K562 (cell line): ENCODE measurements around the gene ZNF609. TPM values are rescaled to one million over a fixed set of nuclear protein-coding genes. Genes with fewer than 3 reads are reported as not detected.
A peak's percentile ranks its signal among the peaks of the same experiment; 100 is the strongest.

Experiments
- BCOR ChIP-seq: fragments of 450-650 bp; IDR thresholded peaks from 2 replicates; pipeline ENCODE4 v1.6.1; 2016
- CEBPB ChIP-seq: fragments of 450-650 bp; IDR thresholded peaks from 2 replicates; pipeline ENCODE4 v1.6.1; 2016; ENCODE audit warnings: missing genetic modification characterization, missing compliant biosample characterization
- DPF2 ChIP-seq: fragments of 450-650 bp; IDR thresholded peaks from 2 replicates; pipeline ENCODE4 v1.6.1; 2016
- HLTF ChIP-seq: fragments of 450-650 bp; IDR thresholded peaks from 2 replicates; pipeline ENCODE4 v1.6.1; 2016
- KAT2B ChIP-seq: IDR thresholded peaks from one replicate; pipeline ENCODE4 v1.6.1; 2012; ENCODE audit warnings: low read depth, mild to moderate bottlenecking, control low read depth, inconsistent platforms, low read length, moderate library complexity
- LARP7 ChIP-seq: fragments of 450-650 bp; IDR thresholded peaks from 2 replicates; pipeline ENCODE4 v1.6.1; 2016
- LCOR ChIP-seq: sonication (generic); formaldehyde crosslinking; IDR thresholded peaks from 2 replicates; pipeline ENCODE4 v1.8.0; 2022; ENCODE audit warnings: mild to moderate bottlenecking, missing genetic modification reagents
- MAZ ChIP-seq, 2 experiments: fragments of 450-650 bp in 1 of 2; sonication (generic) in 1 of 2; formaldehyde crosslinking; IDR thresholded peaks in 1 of 2; conservative IDR thresholded peaks in 1 of 2; 2 replicates each; pipeline versions ENCODE4 v1.4.0 to v1.5.0; 2020; ENCODE audit warnings: mild to moderate bottlenecking in 1 of 2, missing genetic modification reagents in 1 of 2
- MYNN ChIP-seq, 2 experiments: sonication (generic); formaldehyde crosslinking in 1 of 2; IDR thresholded peaks; 2 replicates each; pipeline versions ENCODE4 v1.5.0 to v1.6.1; 2016 to 2020; ENCODE audit warnings: antibody characterized with exemption in 1 of 2, missing genetic modification reagents in 1 of 2
- NFIX ChIP-seq: fragments of 250-450 bp; sonication (Bioruptor Pico); IDR thresholded peaks from 2 replicates; pipeline ENCODE4 v1.4.0; 2020; ENCODE audit warnings: low read depth, mild to moderate bottlenecking, moderate library complexity
- RBM22 ChIP-seq: fragments of 200-400 bp; formaldehyde crosslinking; IDR thresholded peaks from 2 replicates; pipeline ENCODE4 v1.6.1; 2018; ENCODE audit warnings: low read length, low read depth; ENCODE audit not compliant: poor library complexity, severe bottlenecking
- SAFB2 ChIP-seq: fragments of 200-400 bp; formaldehyde crosslinking; IDR thresholded peaks from 2 replicates; pipeline ENCODE4 v1.6.1; 2018; ENCODE audit warnings: borderline replicate concordance, low read length, low read depth, moderate library complexity; ENCODE audit not compliant: severe bottlenecking
- SIN3A ChIP-seq, 2 experiments: fragments of 150-350 bp in 1 of 2; IDR thresholded peaks; 2 replicates each; pipeline ENCODE4 v1.6.1; 2011 to 2016; ENCODE audit warnings: borderline replicate concordance in 2 of 2, low read depth in 2 of 2, low read length in 2 of 2, mild to moderate bottlenecking in 2 of 2, moderate library complexity in 2 of 2; ENCODE audit not compliant: control insufficient read depth in 1 of 2
- SMAD4 ChIP-seq: fragments of 250-450 bp; sonication (Bioruptor Pico); conservative IDR thresholded peaks from 2 replicates; pipeline ENCODE4 v1.8.0; 2021; ENCODE audit warnings: inconsistent platforms, mild to moderate bottlenecking, moderate library complexity
- SRSF3 ChIP-seq: fragments of 200-400 bp; formaldehyde crosslinking; IDR thresholded peaks from 2 replicates; pipeline ENCODE4 v1.6.1; 2016; ENCODE audit warnings: mild to moderate bottlenecking, low read length, moderate library complexity; ENCODE audit not compliant: insufficient read depth
- STAG1 ChIP-seq: sonication (generic); formaldehyde crosslinking; IDR thresholded peaks from 2 replicates; pipeline ENCODE4 v1.5.0; 2020; ENCODE audit warnings: missing genetic modification reagents, borderline replicate concordance
- ZBTB9 ChIP-seq: fragments of 450-650 bp; formaldehyde crosslinking; IDR thresholded peaks from 2 replicates; pipeline ENCODE4 v1.4.0; 2020; ENCODE audit warnings: mild to moderate bottlenecking, moderate library complexity
- ZKSCAN3 ChIP-seq: fragments of 250-450 bp; sonication (Bioruptor Pico); IDR thresholded peaks from 2 replicates; pipeline ENCODE4 v1.4.0; 2020
- ZNF217 ChIP-seq: sonication (generic); formaldehyde crosslinking; IDR thresholded peaks from 2 replicates; pipeline ENCODE4 v1.8.0; 2022; ENCODE audit warnings: mild to moderate bottlenecking, missing genetic modification reagents
- ZNF740 ChIP-seq, 3 experiments: fragments of 200-800 bp in 1 of 3; sonication (Bioruptor generic) in 1 of 3; sonication (generic) in 1 of 3; formaldehyde crosslinking in 1 of 3; IDR thresholded peaks; 2 replicates each; pipeline versions ENCODE4 v1.6.1 to v1.8.0; 2016 to 2022; ENCODE audit warnings: mild to moderate bottlenecking in 2 of 3, missing compliant biosample characterization in 2 of 3, missing genetic modification characterization in 2 of 3, missing genetic modification reagents in 1 of 3
- polyA plus RNA-seq, 8 experiments: library from polyadenylated mRNA; depleted of rRNA in 4 of 8; stranded (reverse) in 5 of 8; unstranded in 3 of 8; fragments of >200 nt; fragmentation: Nextera tagmentation in 2 of 8; fragmentation: Illumina TruSeq in 1 of 8; extraction: Ambion mirVana in 2 of 8; extraction: Trizol in 1 of 8; gene quantifications; 2 replicates each; pipeline versions ENCODE4 v1.2.1 to v1.2.3, GENCODE V29; 2011 to 2014; ENCODE audit warnings: inconsistent platforms in 1 of 8, missing spikeins in 1 of 8
- total RNA-seq, 7 experiments: library from RNA; depleted of rRNA in 6 of 7; stranded (reverse); fragments of >200 nt in 6 of 7; fragmentation: Illumina TruSeq in 2 of 7; extraction: Trizol in 2 of 7; gene quantifications; 2 replicates each; pipeline versions ENCODE4 v1.2.1 to v1.2.3, GENCODE V29; 2011 to 2021; ENCODE audit warnings: low replicate concordance in 1 of 7
- TF ChIP-seq, protein P1 (sequence below): sonication (generic); formaldehyde crosslinking; IDR thresholded peaks from 2 replicates; pipeline ENCODE4 v1.9.0; 2022; ENCODE audit warnings: mild to moderate bottlenecking, missing genetic modification reagents
- TF ChIP-seq, protein P2 (sequence below): fragments of 250-450 bp; sonication (Bioruptor Pico); IDR thresholded peaks from 2 replicates; pipeline ENCODE4 v1.9.0; 2021; ENCODE audit warnings: mild to moderate bottlenecking, inconsistent platforms
- TF ChIP-seq, protein P3 (sequence below): fragments of 450-650 bp; IDR thresholded peaks from 2 replicates; pipeline ENCODE4 v1.6.1; 2016; ENCODE audit warnings: low read depth, mild to moderate bottlenecking, moderate library complexity

ZNF609 gene
- total and polyA plus RNA-seq, 9 of the 15 experiments (the other 6 are each of a cell fraction or from before 2014, with no cell fraction given): 3.0 to 38.7 (median 17.8) TPM

DNA sequence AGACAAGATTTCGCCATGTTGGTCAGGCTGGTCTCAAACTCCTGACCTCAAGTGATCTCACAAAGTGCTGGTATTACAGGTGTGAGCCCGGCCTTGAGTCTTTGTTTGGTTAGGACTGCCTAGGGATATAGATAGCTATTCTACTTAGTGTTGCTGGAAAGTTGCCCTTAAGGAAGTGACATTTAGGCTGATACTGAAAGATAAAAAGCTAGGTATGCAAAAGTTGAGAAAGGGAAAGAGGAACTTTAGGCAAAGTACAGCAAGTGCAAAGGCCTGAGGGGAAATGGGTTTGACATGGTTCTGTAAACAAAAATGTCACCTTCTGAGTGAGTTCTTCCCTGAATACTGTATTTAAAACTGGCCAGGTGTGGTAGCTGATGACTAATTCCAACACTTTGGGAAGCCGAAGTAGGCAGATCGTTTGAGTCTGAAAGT lies 111.5 kb downstream of the ZNF609 start (continued):
- TF ChIP-seq MYNN (IDR thresholded peaks at IDR 0.05) (no peak), MYNN (CRISPR knock-in tag; IDR thresholded peaks at IDR 0.05) (no peak), BCOR (no peak), ZNF217 (CRISPR knock-in tag) (no peak), SIN3A (IDR thresholded peaks at IDR 0.05; ENCODE audit: borderline replicate concordance in 2 of 2, control insufficient read depth in 1 of 2, low read depth in 2 of 2, low read length in 2 of 2) (no peak), MAZ (CRISPR knock-in tag; conservative IDR thresholded peaks at IDR 0.05 in 1 of 2, IDR thresholded peaks at IDR 0.05 in 1 of 2) (no peak), RBM22 (no peak), ZKSCAN3 (CRISPR knock-in tag) (no peak), HLTF (no peak), LARP7 (no peak), KAT2B (no peak), DPF2 (peak; percentile 70), SMAD4 (CRISPR knock-in tag) (0 out of 2 replicates have a peak, but pooled peaks have one; percentile 26), STAG1 (no peak), LCOR (CRISPR knock-in tag) (0 out of 2 replicates have a peak, but pooled peaks have one; percentile 24), ZBTB9 (no peak), CEBPB (tag) (peak; percentile 38; the same call in 1 of the 2 replicates), SAFB2 (no peak), SRSF3 (no peak), NFIX (no peak), ZNF740 (CRISPR knock-in tag; IDR thresholded peaks at IDR 0.05) (no peak), ZNF740 (tag; IDR thresholded peaks at IDR 0.05) (no peak)
- TF ChIP-seq, protein P1, sequence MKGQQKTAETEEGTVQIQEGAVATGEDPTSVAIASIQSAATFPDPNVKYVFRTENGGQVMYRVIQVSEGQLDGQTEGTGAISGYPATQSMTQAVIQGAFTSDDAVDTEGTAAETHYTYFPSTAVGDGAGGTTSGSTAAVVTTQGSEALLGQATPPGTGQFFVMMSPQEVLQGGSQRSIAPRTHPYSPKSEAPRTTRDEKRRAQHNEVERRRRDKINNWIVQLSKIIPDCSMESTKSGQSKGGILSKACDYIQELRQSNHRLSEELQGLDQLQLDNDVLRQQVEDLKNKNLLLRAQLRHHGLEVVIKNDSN (CRISPR knock-in tag): no peak
- TF ChIP-seq, protein P2, sequence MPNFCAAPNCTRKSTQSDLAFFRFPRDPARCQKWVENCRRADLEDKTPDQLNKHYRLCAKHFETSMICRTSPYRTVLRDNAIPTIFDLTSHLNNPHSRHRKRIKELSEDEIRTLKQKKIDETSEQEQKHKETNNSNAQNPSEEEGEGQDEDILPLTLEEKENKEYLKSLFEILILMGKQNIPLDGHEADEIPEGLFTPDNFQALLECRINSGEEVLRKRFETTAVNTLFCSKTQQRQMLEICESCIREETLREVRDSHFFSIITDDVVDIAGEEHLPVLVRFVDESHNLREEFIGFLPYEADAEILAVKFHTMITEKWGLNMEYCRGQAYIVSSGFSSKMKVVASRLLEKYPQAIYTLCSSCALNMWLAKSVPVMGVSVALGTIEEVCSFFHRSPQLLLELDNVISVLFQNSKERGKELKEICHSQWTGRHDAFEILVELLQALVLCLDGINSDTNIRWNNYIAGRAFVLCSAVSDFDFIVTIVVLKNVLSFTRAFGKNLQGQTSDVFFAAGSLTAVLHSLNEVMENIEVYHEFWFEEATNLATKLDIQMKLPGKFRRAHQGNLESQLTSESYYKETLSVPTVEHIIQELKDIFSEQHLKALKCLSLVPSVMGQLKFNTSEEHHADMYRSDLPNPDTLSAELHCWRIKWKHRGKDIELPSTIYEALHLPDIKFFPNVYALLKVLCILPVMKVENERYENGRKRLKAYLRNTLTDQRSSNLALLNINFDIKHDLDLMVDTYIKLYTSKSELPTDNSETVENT: no peak
- TF ChIP-seq, protein P3, sequence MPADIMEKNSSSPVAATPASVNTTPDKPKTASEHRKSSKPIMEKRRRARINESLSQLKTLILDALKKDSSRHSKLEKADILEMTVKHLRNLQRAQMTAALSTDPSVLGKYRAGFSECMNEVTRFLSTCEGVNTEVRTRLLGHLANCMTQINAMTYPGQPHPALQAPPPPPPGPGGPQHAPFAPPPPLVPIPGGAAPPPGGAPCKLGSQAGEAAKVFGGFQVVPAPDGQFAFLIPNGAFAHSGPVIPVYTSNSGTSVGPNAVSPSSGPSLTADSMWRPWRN: peak; percentile 61
